ENCODE data around the gene REV1.
A peak's percentile ranks its signal among the peaks of the same experiment; 100 is the strongest.
"Not testable (repeated sequence)": the region's sequence is repeated elsewhere in the genome, so short reads cannot be mapped to it uniquely, and the experiment has no call there.

The REV1 gene

DNA sequence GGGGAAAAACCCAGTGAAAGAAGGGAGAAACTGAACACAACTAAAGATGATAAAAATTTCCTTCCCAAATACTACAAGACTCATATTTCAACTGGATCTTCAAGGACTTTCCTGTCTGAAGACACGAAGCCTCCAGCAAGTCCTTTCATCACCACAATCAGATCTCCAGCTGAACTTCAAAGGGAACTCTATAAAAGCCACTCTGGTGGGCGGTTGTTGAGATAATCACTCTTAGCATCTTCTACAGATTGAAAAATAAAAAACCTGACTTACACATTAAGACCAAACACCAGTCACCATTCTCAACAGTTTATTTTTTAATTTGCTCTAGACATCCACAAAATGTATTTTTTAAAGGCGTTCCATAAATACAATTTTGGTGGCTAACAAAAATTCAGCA lies 4.4 kb downstream of the REV1 start:
- no peak for DNase-seq

DNA sequence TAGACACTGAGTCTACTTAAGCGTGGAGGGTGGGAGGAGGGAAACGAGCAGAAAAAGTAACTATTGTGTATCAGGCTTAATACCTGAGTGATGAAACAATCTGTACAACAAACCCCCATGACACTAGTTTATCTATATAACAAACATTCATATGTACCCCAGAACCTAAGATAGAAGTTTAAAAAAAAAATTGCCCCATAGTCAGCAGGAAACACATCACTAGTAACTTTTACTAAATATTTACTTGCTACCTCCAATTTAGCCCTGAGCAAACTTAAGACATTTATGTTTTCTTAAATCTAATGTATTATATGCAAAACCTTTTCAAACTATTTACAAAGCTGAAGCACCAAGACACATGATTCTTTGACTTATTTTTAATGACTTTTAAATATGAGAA lies 5.6 kb downstream of the REV1 start:
- no peak for DNase-seq

DNA sequence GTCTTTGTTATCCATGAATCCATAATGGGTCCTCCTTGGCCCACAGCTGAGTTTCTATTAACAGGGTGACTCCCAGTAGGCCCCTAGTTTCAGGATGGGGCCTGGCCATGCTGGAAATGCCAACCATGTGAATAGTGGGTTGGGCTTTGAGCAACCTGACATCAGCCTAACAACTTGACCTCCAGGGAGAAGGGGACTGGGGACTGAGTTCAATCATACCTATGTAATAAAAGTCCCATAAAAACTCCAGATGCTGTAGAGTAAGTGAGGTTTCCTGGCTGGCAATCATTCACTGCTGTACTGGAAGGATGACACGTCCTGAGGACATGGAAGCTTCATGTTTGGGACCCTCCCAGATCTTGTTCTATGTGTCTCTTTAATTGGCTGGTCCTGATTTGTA lies 7.9 kb downstream of the REV1 start:
- no peak for DNase-seq

DNA sequence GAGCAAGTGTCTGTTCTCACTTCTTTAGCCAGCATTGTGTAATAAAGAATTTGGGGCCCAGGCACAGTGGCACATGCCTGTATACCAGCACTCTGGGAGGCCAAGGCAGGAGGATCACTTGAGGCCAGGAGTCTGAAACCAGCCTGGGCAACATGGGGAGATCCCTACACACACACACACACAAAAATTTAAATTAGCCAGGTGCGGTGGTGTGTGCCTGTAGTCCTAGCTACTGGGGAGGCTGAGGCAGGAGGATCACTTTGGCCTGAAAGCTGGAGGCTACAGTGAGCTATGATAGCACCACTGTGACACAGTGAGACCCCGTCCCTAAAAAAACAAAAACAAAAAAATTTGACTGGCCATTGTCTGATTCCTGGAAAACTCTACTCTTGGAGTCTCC lies 8.3 kb downstream of the REV1 start:
- no peak for DNase-seq

DNA sequence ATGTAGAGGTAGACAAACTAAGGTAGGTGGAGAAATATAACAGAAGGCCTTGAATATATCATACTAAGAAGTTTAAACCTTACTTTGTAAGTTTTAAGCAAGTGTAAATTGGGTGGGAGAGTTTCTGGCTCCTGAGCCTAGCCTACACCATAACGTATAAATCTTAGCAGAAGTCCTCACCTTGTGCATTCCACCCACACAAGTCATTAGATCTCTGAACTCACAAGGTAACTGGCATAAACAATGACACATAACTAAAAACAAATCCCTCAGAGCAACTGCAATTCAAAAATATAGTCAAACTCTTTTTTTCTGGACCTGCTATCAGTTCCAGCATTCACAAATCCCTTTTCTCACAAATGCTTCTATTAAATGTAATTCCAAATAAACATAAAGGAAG lies 9.4 kb downstream of the REV1 start:
- peak; percentile 58 for DNase-seq

DNA sequence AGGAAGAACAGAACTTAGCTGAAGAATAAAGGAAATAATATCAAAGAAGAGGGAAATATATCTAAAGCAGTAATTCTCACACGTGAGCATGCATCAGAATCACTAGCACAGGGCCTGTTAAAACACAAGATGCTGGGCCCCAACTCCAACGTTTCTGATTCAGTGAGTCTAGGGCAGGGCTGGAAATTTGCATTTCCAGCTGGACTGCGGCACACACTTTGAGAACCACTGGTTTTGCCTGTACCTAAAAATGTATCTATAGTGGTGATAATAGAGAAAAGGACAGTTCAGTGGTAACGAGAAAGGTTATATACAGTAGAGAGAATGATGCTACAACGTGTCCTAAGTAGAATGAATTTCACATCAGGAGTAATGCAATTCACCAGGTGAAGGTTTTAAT lies 11.2 kb downstream of the REV1 start:
- DNase-seq = no peak

DNA sequence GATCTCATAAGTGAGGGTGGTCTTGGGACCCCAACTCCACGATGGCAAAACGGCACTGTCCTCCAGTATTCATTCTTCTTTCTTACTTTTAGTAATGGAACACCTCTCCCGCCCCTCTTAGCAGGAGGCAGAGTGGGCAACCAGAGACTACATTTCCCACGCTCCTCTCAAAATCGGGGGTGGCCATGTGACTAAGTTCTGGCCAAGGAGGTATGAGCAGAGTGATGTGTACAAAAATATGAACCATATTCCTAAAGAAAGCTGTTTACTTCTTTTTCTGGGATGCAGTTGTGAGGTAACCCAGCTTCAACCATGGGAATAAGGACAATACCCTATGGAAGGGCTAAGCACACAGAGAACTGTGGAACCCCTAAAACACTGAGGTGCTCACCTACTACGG lies 12.8 kb downstream of the REV1 start:
- DNase-seq = no peak

DNA sequence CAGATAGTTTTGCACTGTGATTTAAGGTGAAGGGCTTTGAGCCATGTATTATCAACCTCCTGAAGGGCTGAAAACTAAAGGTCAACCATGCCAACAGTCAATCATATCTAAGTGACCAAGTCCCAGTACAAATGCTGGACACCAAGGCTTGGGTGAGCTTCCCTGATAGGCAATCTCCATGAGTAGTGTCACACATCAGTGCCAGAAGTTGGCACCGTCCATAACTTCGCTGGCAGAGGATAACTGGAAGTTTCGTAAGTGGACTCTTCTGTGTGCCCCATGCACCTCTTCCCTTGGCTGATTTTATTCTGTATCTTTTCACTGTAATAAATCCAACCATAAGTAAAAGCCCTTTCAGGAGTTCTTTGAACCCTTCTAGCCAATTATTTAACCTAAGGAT lies 13.2 kb downstream of the REV1 start:
- DNase-seq = no peak

DNA sequence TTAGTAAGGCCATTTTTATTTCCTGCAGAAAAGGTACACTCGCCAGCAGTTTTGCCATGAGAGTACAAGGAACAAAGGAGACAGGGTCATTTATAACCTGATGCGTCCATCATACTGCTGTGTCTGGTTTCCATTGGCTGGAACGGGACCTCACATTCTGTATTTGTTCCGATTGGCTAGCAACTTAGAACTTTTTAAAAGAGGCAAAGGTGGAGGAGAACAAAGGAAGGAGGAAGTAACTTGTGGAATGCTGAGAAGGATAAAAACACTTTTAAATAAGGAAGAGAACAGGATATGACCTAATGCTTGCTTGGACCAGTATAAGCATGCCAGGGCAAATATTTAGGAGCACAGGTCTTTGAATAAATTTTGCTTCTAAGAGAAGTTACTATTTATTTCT lies 14.7 kb downstream of the REV1 start:
- DNase-seq = peak; percentile 41

DNA sequence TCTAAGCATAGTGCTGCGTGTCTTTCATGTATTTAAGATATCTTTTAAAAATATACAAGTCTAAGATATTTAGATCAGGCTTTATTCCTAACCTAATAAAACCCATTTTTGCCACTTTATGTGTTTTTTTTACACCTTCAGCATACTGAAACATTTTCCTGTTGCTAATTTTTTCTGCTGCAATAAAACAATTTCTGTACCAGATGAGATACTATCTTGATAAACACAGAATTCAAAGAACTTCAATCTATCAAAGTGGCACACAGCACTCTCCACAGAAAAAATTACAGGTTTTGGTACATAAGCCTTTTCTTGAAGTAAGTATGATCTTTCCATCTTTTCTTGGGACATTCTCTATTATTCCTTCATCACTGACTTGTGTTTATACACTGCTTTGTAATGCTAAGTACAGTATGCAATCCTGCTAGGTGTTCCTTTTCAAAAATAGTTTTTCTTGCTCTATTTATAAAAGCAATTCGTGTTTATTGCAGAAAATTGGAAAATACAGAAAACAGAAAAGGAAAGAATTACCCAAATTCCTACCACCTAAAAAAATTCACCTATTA lies 16.2 kb downstream of the REV1 start:
- no peak for DNase-seq

DNA sequence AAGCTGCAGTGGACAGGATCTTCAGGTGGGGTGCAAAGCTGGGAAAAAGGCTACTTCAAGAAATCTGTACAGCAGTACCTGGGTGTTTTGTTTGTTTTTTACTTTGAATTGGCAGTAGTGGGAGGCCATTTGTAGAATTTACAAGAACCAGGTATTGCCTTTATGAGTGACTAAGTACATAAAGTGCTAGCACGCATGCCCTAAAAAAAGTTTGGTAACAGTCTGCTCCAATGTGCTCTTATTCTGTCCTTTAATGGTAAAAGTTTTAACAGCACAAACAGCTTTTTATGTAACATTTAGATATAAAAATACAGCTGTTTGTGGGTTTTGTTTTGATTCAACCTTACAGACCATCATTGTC lies 17.2 kb downstream of the REV1 start:
- DNase-seq = no peak

DNA sequence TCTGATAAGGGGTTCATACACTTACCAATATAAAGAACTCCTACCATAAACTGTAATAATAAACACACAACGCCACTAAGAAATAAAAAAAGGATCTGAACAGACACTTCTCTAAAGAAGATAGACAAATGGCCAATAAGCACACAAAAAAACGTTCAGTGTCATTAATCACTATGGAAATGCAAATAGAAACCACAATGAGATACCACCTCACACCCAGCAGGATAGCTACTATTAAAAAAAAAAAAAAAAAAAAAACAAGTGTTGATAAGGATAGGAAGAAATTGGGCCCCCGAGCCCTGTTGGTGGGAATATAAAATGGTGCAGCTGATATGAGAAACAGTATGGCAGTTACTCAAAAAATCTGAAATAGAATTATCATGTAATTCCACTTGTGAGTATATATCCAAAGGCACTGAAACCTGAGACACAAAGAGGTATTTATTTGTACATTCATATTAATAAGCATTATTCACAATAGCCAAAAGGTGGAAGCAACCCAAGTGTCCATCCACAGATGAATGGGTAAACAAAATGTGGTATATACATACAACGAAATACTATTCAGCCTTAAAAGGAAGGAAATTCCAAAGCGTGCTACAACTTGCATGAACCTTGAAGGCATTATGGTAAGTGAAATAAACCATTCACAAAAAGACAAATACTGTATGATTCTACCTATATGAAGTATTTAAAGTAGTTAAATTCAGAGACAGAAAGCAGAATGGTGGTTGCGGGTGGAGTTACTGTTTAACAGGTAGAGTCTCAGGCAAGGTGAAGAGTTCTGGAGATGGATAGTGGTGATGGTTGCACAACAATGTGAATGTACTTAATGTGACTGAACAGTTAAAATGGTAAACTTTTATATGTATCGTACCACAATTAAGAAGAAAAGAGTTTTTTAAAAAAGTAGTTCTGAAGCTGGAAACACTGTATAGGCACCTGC lies 17.9 kb downstream of the REV1 start:
- DNase-seq = no peak

DNA sequence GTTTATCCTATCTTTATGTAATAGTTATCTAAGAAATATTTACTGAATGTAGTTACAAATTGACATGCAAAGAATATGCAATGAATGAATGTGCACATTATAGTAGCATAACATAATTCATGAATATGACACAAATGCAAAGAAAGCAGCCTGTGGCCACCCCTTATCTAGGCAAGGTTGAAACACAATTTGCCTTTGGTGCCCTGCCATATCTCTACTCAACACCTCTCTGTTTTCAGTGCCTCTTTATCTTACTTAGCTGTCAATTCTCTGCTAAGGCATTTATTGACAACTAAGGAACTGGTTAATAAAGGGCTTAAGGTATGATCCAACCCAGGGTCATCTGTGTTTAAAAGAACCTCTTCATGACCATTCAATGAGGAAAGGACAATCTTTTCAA lies 18.9 kb downstream of the REV1 start:
- DNase-seq = no peak

DNA sequence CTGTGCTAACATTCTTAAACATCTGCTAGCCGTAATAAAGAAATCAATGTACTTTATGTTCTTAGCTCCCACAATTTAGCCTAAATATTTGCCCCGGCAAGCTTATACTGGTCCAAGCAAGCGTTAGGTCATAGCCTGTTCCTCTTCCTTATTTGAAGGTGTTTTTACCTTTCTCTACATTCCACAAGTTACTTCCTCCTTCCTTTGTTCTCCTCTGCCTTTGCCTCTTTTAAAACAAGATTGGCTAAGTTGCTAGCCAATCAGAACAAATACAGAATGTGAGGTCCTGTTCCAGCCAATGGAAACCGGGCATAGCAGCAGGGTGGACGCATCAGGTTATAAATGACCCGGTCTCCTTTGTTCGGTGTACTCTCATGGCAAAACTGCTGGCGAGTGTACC lies 19.4 kb downstream of the REV1 start:
- not testable (repeated sequence) for DNase-seq

DNA sequence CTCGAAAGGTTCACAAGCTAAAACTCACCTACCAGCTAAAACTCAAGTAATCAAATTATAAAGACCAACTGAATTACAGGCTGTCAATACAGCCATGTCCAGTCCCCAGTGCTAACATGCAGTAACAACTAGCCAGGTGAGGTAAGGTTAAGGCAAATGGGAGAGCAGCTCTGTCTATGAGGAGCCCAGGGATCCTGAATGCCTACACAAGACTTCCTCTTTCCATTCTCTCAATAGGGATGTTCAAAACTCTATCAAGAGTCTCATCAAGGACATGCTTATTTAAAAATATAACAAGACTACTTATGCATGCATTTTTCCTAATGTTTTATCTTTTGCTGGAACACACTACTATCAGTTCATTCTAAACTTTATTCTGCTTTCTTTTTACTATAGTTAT lies 20.4 kb downstream of the REV1 start:
- DNase-seq = no peak

DNA sequence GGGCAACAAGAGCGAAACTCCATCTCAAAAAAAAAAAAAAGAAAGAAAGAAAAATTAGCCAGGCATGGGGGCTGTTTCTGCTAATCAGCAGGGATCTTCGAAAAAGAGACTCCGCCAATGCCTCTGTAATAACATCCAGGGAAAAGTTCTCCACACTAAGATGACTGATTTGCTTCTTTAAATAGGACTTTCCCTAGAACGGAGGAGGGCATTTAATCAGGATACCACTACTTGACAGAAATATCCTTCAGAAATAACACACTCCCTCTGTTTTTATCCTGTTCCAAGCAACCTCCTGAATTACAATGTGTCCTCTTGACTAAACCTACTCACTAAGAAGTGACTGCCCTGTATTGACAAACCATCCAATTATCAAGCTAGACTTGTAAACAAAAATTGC lies 21.7 kb downstream of the REV1 start:
- no peak for DNase-seq

DNA sequence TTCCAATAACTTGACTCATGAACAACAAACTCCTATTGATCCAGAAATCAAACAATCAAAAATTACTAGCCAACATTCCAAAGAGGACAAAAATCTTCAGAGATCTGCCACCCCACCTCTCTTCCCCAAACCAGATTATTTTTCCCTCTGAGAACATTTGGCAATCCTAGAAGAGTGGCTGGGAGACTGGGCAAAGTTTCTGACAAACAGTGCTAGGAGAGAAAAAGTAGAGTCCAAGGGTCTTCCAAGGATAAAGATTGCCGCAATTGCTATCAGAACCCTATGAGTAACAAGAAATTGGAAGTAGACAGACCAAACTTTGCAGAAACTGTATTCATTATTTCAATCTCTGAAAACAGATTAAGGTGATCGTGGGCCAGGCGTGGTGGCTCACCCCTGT lies 22.4 kb downstream of the REV1 start:
- no peak for DNase-seq

DNA sequence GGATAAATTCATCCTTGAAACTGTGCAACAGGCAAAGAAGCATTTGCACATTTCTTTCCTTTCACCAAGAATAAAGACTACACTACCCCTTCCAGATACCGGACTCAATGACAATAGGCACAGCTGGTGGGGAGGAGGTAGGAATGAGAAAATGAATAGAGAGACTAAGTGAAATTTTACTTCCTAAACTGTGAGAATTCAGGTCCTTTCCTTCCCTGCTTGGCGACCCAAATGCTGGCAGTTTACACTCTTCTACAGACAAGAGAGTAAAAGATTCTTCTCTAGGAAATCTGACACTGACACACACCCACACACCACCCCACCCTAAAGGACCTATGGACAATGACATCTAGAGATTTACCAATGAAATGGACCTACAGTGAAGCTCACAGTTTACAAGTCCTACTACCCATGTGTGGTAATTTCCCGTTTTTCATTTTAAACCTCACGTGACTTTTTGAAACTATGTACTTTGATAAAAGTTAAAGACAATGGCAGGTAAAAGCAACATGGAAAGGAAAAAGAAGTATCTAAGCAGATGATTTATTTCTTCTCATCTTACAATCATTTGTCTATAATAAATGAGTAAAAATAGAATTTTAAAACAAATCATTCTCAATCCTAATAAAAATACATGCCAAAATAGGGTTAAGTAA lies 27.9 kb downstream of the REV1 start:
- no peak for DNase-seq

DNA sequence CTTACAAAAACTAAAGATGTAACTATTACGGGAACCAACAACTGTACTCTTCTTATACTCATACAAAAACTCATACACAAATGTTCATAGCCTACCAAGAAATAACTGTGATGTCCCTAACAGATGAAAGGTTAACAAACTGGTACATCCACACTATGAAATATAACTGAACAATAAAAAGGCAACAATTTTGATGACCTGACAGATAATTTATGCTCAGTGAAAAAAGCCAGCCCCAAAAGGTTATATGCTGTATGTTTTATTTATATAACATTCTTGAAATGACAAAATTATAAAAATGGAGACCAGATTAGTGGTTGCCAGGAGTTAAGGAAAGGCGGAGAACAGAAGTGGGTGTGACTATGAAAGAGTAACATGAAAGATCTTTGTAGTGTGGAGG lies 31.3 kb downstream of the REV1 start:
- DNase-seq = no peak

DNA sequence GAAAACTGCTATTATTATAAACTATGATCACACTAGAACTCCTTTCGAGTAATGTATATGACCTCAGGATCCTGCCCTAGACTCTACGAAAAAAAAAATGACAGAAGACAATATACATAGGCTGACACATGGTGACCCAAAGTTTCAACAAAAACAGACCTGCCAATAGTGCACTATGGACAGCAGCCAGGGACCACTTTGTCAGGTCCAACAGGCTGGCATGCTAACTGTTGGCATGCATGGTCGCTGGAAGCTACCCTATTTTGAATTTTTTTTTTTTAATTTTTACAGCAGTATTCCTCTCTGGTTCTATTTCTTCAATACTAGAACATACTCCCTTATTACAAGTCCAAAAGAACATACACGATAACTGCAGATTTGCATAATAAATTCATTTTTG lies 38.1 kb downstream of the REV1 start:
- DNase-seq = no peak

DNA sequence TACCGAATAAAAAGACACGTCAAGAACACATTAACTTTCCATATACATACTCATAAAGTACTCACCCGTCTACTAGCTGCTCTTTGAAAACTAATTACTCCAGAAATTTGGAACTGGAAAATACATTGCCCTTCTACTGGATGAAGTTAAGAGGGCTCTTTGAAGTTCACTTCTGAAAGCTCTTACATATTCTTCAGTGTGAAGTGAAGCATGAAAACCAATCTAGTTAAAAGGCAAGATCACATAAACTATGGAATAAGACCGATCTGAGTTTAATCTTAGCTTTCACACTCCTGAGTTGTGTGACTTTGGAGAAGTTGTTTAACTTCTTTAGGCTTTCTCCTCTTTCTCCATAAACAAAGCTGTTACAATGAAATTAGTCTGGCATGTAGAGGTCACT lies 38.5 kb downstream of the REV1 start:
- no peak for DNase-seq

DNA sequence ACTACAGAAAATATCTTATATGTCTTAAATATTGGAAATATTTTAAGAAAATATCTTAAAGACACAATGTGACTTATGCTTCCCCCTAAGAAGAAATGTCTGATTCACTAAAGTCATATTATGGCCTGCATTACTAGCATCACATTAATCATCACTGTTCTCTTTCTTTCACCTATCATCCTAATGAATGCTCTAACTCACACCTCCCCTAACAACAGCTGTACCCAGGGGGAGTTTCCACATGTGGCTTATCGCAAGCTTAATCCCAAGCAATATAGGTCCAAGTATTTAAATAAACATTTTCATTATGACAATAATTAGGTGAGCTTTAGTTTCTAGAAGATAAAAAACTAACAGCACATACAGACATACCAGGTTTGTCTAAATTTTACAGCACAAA lies 39.6 kb downstream of the REV1 start:
- no peak for DNase-seq

DNA sequence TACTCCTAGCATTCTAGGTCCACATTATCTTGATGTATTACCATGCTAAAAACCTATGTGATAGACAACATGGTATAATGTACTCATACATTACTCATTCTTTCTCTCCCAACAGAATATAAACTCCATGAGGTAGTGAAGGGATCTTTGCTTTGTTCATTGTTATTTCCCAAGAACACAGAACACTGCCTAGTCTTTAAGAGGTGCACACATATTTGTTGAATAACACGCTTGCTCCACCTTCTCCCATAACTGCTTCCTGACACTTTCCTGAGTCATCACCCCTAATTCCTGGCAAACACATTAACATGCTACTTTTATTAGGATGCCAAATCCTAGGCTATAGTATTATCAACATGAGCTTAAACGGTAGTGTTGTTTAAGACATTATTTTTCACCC lies 41.3 kb downstream of the REV1 start:
- peak; percentile 75 for DNase-seq

DNA sequence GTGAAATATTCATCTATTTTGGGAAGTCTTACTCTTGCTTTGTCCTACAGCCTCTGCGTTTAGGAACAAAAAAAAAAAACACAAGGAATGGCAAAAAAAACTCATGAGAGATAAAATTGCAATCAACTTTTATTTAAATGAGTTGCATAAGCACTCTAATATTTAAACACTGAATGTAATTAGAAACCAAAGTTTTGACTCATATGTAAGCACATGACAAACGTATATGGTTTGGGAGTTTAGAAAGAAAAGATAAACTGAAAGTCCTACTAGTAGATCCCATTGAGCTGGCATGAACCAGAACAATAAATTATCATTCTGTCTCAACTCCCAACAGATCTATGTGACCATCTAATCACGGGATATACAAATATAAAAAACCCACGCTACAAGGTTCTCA lies 44.8 kb downstream of the REV1 start:
- DNase-seq = no peak
